Vagina (tissue), 2 donors: Measurements from ENCODE around the gene RNF135.

Experiments used
- POLR2A ChIP-seq, 2 donors: fragments of 450-650 bp; IDR thresholded peaks; one replicate each; pipeline ENCODE4 v1.6.1; 2017; ENCODE audit warnings: antibody characterized with exemption in 2 of 2, mild to moderate bottlenecking in 2 of 2, moderate library complexity in 2 of 2
- TF ChIP-seq, protein P1 (sequence below), 3 experiments: fragments of 450-650 bp in 2 of 3; fragments of 200-600 bp in 1 of 3; sonication (generic) in 1 of 3; IDR thresholded peaks; one replicate each; pipeline ENCODE4 v1.5.1; 2017 to 2019; ENCODE audit warnings: antibody characterized with exemption in 3 of 3, mild to moderate bottlenecking in 2 of 3, moderate library complexity in 2 of 3

DNA sequence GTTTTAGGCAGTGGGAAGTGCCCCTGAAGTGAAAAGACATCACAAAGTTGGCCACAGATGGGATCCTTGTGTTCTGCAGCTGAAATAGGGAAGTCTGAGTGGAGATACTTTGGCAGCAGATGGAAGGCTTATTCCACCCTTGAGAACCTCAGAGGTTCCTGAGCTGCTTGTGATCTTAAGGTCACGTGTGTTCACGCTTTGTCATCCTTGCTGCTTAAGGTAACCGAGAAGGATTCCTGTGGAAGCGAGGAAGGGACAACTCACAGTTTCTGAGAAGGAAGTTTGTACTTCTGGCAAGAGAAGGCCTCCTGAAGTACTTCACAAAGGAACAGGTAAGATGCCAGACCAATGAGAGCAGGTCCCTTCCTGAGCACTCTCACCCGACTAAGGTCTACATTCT, 36.9 kb upstream of the RNF135 start:
- TF ChIP-seq, protein P1, sequence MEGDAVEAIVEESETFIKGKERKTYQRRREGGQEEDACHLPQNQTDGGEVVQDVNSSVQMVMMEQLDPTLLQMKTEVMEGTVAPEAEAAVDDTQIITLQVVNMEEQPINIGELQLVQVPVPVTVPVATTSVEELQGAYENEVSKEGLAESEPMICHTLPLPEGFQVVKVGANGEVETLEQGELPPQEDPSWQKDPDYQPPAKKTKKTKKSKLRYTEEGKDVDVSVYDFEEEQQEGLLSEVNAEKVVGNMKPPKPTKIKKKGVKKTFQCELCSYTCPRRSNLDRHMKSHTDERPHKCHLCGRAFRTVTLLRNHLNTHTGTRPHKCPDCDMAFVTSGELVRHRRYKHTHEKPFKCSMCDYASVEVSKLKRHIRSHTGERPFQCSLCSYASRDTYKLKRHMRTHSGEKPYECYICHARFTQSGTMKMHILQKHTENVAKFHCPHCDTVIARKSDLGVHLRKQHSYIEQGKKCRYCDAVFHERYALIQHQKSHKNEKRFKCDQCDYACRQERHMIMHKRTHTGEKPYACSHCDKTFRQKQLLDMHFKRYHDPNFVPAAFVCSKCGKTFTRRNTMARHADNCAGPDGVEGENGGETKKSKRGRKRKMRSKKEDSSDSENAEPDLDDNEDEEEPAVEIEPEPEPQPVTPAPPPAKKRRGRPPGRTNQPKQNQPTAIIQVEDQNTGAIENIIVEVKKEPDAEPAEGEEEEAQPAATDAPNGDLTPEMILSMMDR (IDR thresholded peaks at IDR 0.05): no peak
- TF ChIP-seq POLR2A (IDR thresholded peaks at IDR 0.05): no peak
